Hypothalamus (tissue), 51 donors: ENCODE measurements around the gene C2orf49.

ENCODE experiments used
- DNase-seq, 51 donors: peaks; one replicate each; lab custom pipeline; 2025; lab: John Stamatoyannopoulos, UW

Gene C2orf49

DNA sequence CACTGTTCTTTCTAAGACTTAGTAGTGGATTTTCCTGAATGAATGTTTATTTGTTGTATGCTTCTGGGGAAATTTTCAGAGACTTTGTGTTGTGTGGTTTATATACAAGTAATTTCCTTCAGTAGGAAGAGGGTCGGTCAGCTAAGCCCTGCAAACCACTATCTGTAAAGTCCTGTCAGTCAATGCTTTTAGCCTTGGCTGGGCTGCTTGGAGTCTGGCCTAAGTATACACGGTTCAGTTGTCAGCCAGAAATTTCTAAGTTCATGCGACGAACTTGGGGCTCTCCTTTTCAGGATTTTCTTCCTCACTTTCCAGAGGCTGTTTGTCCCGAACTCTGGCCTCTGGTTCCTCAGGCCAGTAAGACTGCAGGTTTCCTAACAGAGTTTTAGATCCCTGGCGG, 21.3 kb downstream of the C2orf49 start:
- no peak for DNase-seq

DNA sequence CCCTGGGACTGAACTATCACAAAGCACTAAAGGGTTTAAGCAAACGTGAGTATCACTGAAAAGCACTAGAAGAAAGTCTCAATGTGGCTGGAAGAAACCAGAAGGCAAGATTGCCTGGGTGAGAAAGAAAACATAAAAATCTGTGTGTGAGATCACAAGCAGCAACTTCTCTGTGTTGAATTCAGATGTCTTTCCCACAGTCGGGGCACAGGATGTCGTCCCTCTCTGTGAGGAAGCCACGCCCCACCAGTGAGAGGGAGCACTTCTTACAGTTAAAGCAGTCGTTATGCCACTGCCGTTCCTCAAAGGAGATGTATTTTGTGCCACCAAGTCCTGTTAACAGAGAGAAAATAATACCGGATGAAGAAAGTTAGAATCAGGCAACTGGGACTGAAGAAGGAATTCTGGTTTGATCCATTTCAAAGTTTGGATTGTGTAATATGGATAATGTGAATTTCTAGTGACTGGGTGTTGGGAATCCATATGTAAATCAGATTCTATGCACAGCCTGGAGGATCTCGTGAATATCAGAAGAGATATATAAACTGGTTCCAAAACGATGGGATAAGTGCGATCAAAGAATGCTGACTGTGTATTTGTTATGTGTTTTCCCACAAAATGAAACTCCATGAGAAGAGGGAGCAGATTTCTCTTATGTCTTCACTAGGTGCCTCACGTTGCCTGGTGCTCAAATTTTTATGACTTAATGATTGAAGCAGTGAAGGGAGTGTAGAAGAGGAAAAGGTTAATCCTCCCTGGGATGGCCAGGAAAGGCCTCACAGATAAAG, 24.0 kb downstream of the C2orf49 start:
- no peak for DNase-seq

DNA sequence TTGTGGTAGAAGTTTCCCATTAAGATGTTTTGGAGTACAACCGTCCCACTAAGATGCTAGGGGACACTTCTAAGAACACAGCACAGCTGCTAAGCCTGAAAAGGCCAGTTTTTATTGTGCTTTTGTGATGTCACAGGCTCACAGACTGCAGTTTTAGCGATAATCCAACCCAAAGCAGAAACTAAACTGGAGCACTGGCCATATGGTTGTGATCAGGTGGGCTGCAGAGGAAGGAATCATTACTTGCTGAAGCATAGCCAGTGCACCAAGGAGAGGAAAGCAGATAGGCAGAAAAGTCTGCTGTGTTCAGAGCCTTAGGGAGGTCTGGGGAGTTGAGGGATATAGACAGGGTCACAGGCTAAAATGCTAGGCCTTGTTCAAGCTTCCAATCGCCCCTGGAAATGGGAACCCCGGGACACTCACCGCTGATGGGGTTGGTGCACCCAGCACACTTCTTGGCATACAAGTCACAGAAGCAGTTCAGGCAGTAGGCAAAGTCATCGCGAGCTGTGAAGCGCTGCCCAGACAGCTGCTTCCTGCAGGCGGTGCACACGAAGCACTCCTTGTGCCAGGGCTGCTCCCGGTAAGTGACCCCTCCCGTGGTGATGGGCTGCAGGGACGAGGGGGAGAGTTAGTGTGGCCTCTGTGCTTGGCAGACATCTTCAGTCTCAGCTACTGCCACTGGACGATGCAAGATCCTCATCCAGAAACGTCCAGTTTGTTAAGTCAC, 25.7 kb downstream of the C2orf49 start:
- peak in 5 of 51 donors; percentile 1 to 12 (median 4) for DNase-seq

DNA sequence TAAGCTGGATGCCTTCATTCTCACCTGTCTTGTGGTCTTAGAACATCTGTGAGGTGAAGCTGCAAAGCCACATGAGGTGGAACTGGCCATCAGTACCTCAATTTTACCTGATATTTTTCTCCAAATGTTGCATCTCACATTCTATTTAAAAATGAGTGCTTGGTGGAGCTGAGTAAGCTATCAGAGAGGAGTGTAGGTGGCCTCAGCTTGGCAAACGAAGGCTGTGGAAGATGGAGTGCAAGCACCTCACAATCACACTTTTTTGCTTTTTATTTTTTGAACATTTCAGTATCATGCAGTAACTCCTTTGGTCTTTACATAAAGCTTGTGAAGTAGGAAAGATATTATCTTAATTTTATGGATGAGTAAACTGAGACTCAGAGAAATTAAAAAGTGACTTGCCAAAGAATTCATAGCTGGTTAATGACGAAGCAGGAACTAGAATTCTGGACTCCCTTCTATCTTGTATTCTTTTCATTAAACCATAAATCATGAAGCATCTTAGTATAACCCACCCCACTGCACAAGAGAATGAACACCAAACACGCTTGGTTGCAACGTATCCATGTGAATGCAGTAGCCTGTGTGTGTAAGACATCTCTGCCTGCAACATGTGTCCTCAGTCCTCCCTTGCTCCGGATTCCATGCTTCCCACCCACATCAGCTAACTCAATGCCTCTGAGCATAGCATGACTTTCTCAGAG, 27.2 kb downstream of the C2orf49 start:
- DNase-seq, result no peak

- no peak for DNase-seq
Observed at GRCh38 chr2:105365206-105365605, 27.9 kb downstream of the C2orf49 start.

GRCh38 chr2:105368759-105369408, 31.5 kb downstream of the C2orf49 start:
- DNase-seq, result no peak

- DNase-seq, result peak in 48 of 51 donors; percentile 10 to 85 (median 58)
Observed at GRCh38 chr2:105369777-105370690, 32.7 kb downstream of the C2orf49 start.

DNA sequence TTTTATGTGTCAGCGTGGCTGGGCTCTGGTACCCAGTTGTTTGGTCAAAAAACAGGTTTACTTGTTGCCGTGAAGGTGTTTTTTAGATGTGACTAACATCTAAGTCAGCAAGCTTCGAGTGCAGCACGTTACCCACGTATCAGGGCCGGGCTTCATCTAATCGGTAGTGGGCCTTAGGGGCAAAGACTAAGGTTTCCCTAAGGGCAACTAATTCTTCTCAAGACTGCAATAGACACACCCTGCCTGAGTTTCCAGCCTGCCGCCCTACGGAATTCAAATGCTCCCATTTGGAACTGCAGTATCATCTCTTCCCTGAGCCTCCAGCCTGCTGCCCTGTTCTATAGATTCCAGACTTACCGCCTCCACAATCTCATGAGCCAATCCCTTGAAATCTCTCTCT, 33.8 kb downstream of the C2orf49 start:
- DNase-seq, result no peak

DNA sequence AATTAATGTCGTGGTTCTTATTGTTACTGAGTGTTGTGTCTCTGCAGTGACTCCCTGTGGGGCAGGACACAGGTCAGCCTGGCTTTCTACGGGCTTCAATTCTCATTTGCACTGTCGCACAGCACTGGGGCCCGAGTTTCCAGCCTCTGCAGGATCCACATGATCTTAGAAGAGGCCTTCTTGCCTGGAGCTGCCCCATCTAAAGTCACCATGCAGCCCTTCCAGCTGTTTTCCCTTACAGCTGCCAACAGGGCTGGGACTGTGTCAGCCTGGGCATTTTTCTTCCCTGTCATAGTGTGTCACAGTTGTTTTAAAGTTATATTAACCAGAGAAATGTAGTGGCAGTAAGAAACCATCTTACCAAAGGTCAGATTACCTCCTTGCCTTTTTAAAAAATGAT, 34.5 kb downstream of the C2orf49 start:
- no peak for DNase-seq

- peak in 15 of 51 donors; percentile 2 to 53 (median 21) for DNase-seq
Observed at GRCh38 chr2:105373344-105373781, 36.0 kb downstream of the C2orf49 start.

DNA sequence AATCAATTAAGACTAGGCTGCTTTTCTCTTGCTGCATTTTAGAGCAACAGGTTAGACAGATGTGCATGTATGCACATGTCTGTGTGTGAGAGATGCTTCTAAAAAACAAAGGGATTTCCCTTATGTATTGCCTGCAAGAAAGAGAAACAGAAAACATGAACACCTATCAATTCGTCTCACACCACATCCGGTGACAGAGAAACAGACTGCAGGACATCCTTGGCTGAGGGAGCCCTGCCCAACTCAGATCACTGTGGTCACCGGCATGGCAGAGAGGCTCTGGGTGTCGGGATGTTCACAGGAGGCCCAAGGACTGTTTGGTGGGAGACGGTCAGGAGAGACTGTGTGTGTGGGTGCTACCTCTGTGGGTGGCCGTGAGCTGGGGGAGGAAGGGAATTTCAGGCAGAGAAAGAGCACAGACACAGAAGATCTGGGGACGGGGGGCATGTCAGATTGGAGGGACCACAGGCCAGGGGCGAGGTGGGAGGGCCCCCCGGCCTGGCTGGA, 36.6 kb downstream of the C2orf49 start:
- DNase-seq, result no peak

DNA sequence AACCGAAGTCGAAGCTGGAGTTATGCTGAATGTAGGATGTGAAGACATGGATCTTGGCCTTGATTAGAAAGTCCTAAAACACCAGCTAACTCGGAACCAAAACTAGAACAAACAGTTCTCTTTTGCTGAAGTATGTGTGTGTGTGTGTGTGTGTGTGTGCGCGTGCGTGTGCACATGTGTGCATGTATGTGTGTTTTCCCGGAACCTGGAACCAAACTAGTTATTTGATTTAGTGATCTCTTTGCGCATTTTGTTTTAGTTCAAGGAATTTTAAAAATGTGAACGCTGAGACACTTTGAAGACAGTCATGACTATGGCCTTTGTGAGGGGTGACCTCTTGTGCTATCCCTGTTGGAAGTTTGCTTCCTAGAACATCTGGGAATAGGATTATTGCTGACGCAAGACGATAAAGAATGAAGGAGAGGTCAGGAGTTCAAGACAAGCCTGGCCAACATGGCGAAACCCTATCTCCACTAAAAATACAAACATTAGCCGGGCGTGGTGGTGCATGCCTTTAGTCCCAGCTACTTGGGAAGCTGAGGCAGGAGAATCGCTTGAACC, 37.7 kb downstream of the C2orf49 start:
- no peak for DNase-seq

GRCh38 chr2:105376010-105376409, 38.7 kb downstream of the C2orf49 start:
- DNase-seq, result no peak

- no peak for DNase-seq
Observed at GRCh38 chr2:105376789-105377240, 39.5 kb downstream of the C2orf49 start.

GRCh38 chr2:105377871-105378270, 40.5 kb downstream of the C2orf49 start:
- DNase-seq, result no peak

GRCh38 chr2:105378276-105378840, 41.0 kb downstream of the C2orf49 start:
- DNase-seq, result no peak

GRCh38 chr2:105378921-105379383, 41.6 kb downstream of the C2orf49 start:
- DNase-seq, result no peak

- no peak for DNase-seq
Observed at GRCh38 chr2:105379741-105380186, 42.4 kb downstream of the C2orf49 start.
